Trophoblast cell (in vitro differentiated cells and primary cell): ENCODE data around the gene KDELR1.

Source experiments
- DNase-seq, 2 donors: peaks; one replicate each; pipeline ENCODE4 v3.0.0-alpha.2; 2016
- H2AFZ ChIP-seq: 2 replicates; pipeline ENCODE4 v1.6.1; 2013; ENCODE audit warnings: low read length, moderate library complexity, mild to moderate bottlenecking; ENCODE audit not compliant: insufficient read depth, poor library complexity
- H2AK5ac ChIP-seq: 2 replicates; pipeline ENCODE4 v1.6.1; 2013; ENCODE audit warnings: mild to moderate bottlenecking, low read length
- H2BK120ac ChIP-seq: 2 replicates; pipeline ENCODE4 v1.6.1; 2013; ENCODE audit warnings: low read length, mild to moderate bottlenecking, moderate library complexity; ENCODE audit not compliant: insufficient read depth, poor library complexity
- H2BK12ac ChIP-seq: 2 replicates; pipeline ENCODE4 v1.6.1; 2013; ENCODE audit warnings: mild to moderate bottlenecking, low read length, moderate library complexity
- H2BK5ac ChIP-seq: 2 replicates; pipeline ENCODE4 v1.6.1; 2013; ENCODE audit warnings: low read length, low read depth, moderate library complexity, mild to moderate bottlenecking; ENCODE audit not compliant: poor library complexity
- H3K14ac ChIP-seq: 2 replicates; pipeline ENCODE4 v1.6.1; 2013; ENCODE audit warnings: mild to moderate bottlenecking, low read length
- H3K18ac ChIP-seq: 2 replicates; pipeline ENCODE4 v1.6.1; 2013; ENCODE audit warnings: mild to moderate bottlenecking, low read length
- H3K23ac ChIP-seq: 2 replicates; pipeline ENCODE4 v1.6.1; 2013; ENCODE audit warnings: low read length
- H3K27ac ChIP-seq: 2 replicates; pipeline ENCODE4 v1.5.1; 2013; ENCODE audit warnings: low read depth, mild to moderate bottlenecking, inconsistent platforms, low read length, moderate library complexity
- H3K27me3 ChIP-seq: 2 replicates; pipeline ENCODE4 v1.6.1; 2013; ENCODE audit warnings: inconsistent platforms, mild to moderate bottlenecking, low read length, moderate library complexity; ENCODE audit not compliant: insufficient read depth
- H3K36me3 ChIP-seq, 2 experiments: 1 replicate in 1 of 2; 2 replicates in 1 of 2; pipeline ENCODE4 v1.6.1; 2013; ENCODE audit warnings: low read length in 2 of 2, mild to moderate bottlenecking in 2 of 2, moderate library complexity in 1 of 2; ENCODE audit not compliant: insufficient read depth in 2 of 2, control insufficient read depth in 1 of 2
- H3K4ac ChIP-seq: 2 replicates; pipeline ENCODE4 v1.6.1; 2013; ENCODE audit warnings: low read depth, mild to moderate bottlenecking, low read length, moderate library complexity
- H3K4me1 ChIP-seq, 2 experiments: 1 replicate in 1 of 2; 2 replicates in 1 of 2; pipeline ENCODE4 v1.6.1; 2013; ENCODE audit warnings: low read length in 2 of 2, mild to moderate bottlenecking in 2 of 2, moderate library complexity in 1 of 2; ENCODE audit not compliant: insufficient read depth in 2 of 2, control insufficient read depth in 1 of 2
- H3K4me2 ChIP-seq: 2 replicates; pipeline ENCODE4 v1.6.1; 2013; ENCODE audit warnings: inconsistent platforms, mild to moderate bottlenecking, low read length, moderate library complexity
- H3K4me3 ChIP-seq: 2 replicates; pipeline ENCODE4 v1.5.1; 2013; ENCODE audit warnings: mild to moderate bottlenecking, low read depth, low read length, inconsistent platforms
- H3K79me1 ChIP-seq: one replicate; pipeline ENCODE4 v1.6.1; 2013; ENCODE audit warnings: low read length
- H3K79me2 ChIP-seq: 2 replicates; pipeline ENCODE4 v1.6.1; 2013; ENCODE audit warnings: low read length, mild to moderate bottlenecking; ENCODE audit not compliant: control insufficient read depth, insufficient read depth, poor library complexity
- H3K9ac ChIP-seq: 2 replicates; pipeline ENCODE4 v1.6.1; 2013; ENCODE audit warnings: mild to moderate bottlenecking, low read length
- H3K9me3 ChIP-seq: 2 replicates; pipeline ENCODE4 v1.6.1; 2013; ENCODE audit warnings: low read depth, mild to moderate bottlenecking, control low read depth, inconsistent platforms, low read length; ENCODE audit not compliant: insufficient read depth
- H4K12ac ChIP-seq: 2 replicates; pipeline ENCODE4 v1.6.1; 2013; ENCODE audit warnings: low read depth, mild to moderate bottlenecking, low read length, moderate library complexity
- H4K8ac ChIP-seq: 2 replicates; pipeline ENCODE4 v1.6.1; 2013; ENCODE audit warnings: low read depth, mild to moderate bottlenecking, low read length, moderate library complexity
- H4K91ac ChIP-seq: one replicate; pipeline ENCODE4 v1.6.1; 2013; ENCODE audit warnings: low read depth, mild to moderate bottlenecking, low read length, moderate library complexity
- WGBS: extraction: QIAGEN DNeasy Blood & Tissue Kit; methylation state at CpG from one replicate; pipeline ENCODE4 v1.1.7; 2013; ENCODE audit warnings: missing lambda C conversion rate; ENCODE audit not compliant: insufficient read length, insufficient coverage; ENCODE audit errors: extremely low coverage; 5-methylcytosine and 5-hydroxymethylcytosine counted together

The KDELR1 gene

DNA sequence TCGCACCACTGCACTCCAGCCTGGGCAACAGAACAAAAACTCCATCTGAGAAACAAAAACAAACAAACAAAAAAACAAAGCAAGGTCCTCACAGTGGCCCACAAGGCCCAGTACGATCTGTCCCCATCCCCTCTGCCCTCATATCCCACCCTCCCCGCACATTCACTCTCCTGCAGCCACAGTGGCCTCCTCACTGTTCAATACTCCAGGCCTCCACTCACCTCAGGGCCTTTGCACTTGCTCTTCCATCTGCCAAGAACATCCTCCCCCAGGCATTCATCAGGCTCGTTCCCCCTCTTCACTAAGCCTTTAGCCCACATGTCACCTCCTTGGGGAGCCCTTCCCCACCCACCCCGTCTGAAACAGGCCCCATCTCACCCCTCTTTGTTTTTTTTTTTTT lies 32.2 kb downstream of the KDELR1 start:
- Histone ChIP-seq H3K27me3 (no peaks in the 10 kb centered on the region), H3K36me3 (no peaks in the 10 kb centered on the region), H3K9me3 (no peaks in the 10 kb centered on the region), H2BK120ac (no peak overlapping the region), H3K79me2 (no peaks in the 10 kb centered on the region), H4K91ac (no peak overlapping the region), H3K4ac (no peak overlapping the region), H3K18ac (no peak overlapping the region), H2AFZ (no peak overlapping the region), H4K8ac (no peak overlapping the region), H3K14ac (no peak overlapping the region), H3K4me1 (peaks cover 0 to 2% of the 10 kb centered on the region in 2 experiments), H3K79me1 (peaks cover 8% of the 10 kb centered on the region), H3K9ac (no peak overlapping the region), H3K27ac (no peak overlapping the region), H2BK12ac (no peak overlapping the region), H2BK5ac (no peak overlapping the region), H3K4me3 (no peak overlapping the region), H4K12ac (no peak overlapping the region), H2AK5ac (no peak overlapping the region), H3K23ac (no peak overlapping the region), H3K4me2 (no peak overlapping the region)
- WGBS = no CpG with 5 or more reads among the region's 5 CpGs
- DNase-seq = no peak

DNA sequence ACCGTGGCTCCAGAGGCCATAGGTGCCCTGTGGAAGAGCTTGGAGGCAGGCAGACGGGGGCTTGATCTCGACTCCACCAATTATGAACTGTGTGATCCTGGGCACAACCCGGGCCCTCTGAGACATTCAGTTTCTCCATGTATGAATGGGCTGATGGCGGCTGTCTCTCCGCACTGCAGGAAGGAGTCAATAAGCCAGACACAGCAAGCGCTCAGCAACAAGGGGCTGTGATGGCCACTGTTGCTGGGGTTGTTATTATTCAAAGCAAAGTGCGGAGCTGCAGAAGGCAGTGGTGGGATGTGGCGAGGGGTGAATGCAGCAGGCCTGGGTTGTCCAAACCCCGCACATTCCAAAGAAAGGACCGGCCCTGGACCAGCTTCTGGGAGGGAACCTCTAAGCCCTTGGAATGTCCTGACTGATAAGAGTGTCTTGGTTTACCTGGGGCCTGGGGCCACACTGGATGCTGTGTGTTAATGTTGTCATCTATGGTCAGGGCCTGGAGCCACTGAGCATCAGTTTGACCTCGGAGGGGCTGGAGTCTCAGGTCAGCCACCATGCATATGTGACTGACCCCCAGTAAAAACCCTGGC lies 35.9 kb downstream of the KDELR1 start:
- H3K14ac ChIP-seq = no peak overlapping the region
- no peak overlapping the region for H3K9ac ChIP-seq
- no peak overlapping the region for H3K4ac ChIP-seq
- H2AFZ ChIP-seq = no peak overlapping the region
- H3K18ac ChIP-seq = no peak overlapping the region
- H3K36me3 ChIP-seq = no peaks in the 10 kb centered on the region
- DNase-seq = no peak
- H3K79me2 ChIP-seq = no peaks in the 10 kb centered on the region
- H2BK120ac ChIP-seq = no peak overlapping the region
- WGBS = no CpG with 5 or more reads among the region's 12 CpGs
- no peaks in the 10 kb centered on the region for H3K9me3 ChIP-seq
- no peak overlapping the region for H3K23ac ChIP-seq
- no peak overlapping the region for H2BK12ac ChIP-seq
- no peak overlapping the region for H2AK5ac ChIP-seq
- H3K79me1 ChIP-seq = no peaks in the 10 kb centered on the region
- H3K4me1 ChIP-seq = peaks cover 0 to 2% of the 10 kb centered on the region in 2 experiments
- H2BK5ac ChIP-seq = no peak overlapping the region
- H4K8ac ChIP-seq = no peak overlapping the region
- H4K91ac ChIP-seq = no peak overlapping the region
- H3K27ac ChIP-seq = no peak overlapping the region
- H3K4me3 ChIP-seq = no peak overlapping the region
- no peak overlapping the region for H4K12ac ChIP-seq
- no peak overlapping the region for H3K4me2 ChIP-seq
- H3K27me3 ChIP-seq = no peaks in the 10 kb centered on the region

DNA sequence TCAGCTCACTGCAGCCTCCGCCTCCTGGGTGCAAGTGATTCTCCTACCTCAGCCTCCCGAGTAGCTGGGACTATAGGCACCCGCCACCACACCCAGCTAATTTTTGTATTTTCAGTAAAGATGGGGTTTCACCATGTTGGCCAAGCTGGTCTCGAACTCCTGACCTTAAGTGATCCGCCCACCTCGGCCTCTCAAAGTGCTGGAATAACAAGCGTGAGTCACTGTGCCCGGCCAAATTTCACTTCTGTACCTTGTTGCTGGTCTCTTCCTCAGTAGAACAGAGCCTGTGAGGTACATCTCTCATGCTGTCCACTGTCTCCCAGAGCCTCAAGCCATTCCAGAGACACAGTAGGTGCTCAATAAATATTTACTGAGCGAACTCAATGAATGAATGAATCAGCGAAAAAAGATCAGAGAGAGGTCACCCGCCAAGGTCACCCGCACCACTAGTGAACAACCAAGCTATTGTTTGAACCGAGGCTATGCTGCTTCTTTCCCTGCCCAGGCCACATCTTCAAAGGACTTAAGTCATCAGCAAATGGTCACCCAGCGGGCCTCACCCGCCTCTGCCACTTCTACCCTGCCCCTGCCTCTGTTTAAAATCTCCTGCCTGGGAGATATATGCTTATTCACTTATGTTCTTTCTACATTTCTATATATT lies 36.9 kb downstream of the KDELR1 start:
- Histone ChIP-seq H3K18ac (no peak overlapping the region), H2BK12ac (no peak overlapping the region), H3K27ac (no peak overlapping the region), H4K91ac (no peak overlapping the region), H3K4me1 (peaks cover 0 to 2% of the 10 kb centered on the region in 2 experiments), H3K9me3 (no peaks in the 10 kb centered on the region), H4K8ac (no peak overlapping the region), H2BK5ac (no peak overlapping the region), H3K27me3 (no peaks in the 10 kb centered on the region), H3K4me2 (no peak overlapping the region), H3K4me3 (no peak overlapping the region), H2BK120ac (no peak overlapping the region), H3K23ac (no peak overlapping the region), H3K79me1 (no peaks in the 10 kb centered on the region), H4K12ac (no peak overlapping the region), H3K36me3 (no peaks in the 10 kb centered on the region), H3K4ac (no peak overlapping the region), H2AK5ac (no peak overlapping the region), H3K14ac (no peak overlapping the region), H3K79me2 (no peaks in the 10 kb centered on the region), H2AFZ (no peak overlapping the region), H3K9ac (no peak overlapping the region)
- no CpG with 5 or more reads among the region's 15 CpGs for WGBS
- DNase-seq = no peak

DNA sequence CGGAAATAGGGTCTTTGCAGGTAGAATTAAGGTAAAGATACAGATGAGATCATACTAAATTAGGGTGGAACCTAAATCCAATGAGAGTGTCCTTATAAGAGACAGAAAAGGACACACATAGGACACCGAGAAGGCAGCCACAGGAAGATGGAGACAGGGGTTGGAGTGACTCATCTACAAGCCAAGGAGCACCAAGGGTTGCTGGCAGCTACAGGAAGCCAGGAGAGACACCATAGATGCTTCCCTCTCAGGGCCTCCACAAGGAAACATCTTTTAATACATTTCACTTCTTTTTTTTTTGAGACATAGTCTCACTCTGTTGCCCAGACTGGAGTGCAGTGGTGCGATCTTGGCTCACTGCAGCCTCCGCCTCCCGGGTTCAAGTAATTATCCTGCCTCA lies 37.7 kb downstream of the KDELR1 start:
- no peak overlapping the region for H4K8ac ChIP-seq
- no peak overlapping the region for H2AK5ac ChIP-seq
- H3K27me3 ChIP-seq = no peaks in the 10 kb centered on the region
- H3K23ac ChIP-seq = no peak overlapping the region
- no peaks in the 10 kb centered on the region for H3K79me2 ChIP-seq
- peaks cover 0 to 2% of the 10 kb centered on the region in 2 experiments for H3K4me1 ChIP-seq
- H2AFZ ChIP-seq = no peak overlapping the region
- no peak overlapping the region for H3K27ac ChIP-seq
- H3K36me3 ChIP-seq = no peaks in the 10 kb centered on the region
- no peak overlapping the region for H3K4me2 ChIP-seq
- H3K9me3 ChIP-seq = no peaks in the 10 kb centered on the region
- no peak overlapping the region for H3K4me3 ChIP-seq
- no peak overlapping the region for H3K14ac ChIP-seq
- no peak overlapping the region for H3K4ac ChIP-seq
- H3K9ac ChIP-seq = no peak overlapping the region
- no peaks in the 10 kb centered on the region for H3K79me1 ChIP-seq
- no CpG with 5 or more reads among the region's 5 CpGs for WGBS
- H4K12ac ChIP-seq = no peak overlapping the region
- no peak for DNase-seq
- H2BK5ac ChIP-seq = no peak overlapping the region
- H2BK12ac ChIP-seq = no peak overlapping the region
- H3K18ac ChIP-seq = no peak overlapping the region
- no peak overlapping the region for H2BK120ac ChIP-seq
- no peak overlapping the region for H4K91ac ChIP-seq
